ENCODE measurements around the gene ACADSB. TPM values are rescaled to one million over a fixed set of nuclear protein-coding genes. Genes with fewer than 3 reads are reported as not detected.

ACADSB gene
- polyA plus RNA-seq, 3 donors, result 18.7 to 27.6 (median 24.4) TPM

- DNase-seq (ENCODE audit: extremely low read depth in 1 of 11, low read depth in 9 of 11, low spot score in 4 of 11), result no peak
Observed at GRCh38 chr10:122997864-122998263, 10.9 kb upstream of the ACADSB start.

DNA sequence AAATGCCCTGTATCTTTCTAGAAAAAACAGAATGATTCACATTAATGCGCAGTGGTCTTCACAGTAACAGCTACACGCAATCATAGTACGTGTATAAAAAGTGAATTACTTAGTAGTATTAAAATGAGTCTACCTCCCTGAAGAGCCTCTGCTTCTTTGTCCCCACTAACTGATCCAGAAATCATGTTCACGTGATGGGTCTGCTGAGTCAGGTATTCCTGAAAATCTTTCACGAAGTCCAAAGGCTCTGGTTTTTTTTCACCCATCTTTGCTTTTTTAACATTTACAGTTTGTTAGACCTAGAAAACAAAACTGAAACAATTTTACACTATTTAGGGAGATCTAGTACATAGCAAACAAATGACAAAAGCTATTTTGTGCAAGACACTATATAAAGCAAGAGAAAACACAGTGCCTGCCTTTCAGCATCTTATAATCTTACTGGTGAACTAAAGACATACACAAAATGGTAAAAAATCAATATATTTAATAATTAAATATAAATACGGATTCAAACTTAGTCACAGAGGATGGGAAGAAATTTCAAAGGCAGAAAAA lies 10.4 kb upstream of the ACADSB start:
- DNase-seq (ENCODE audit: extremely low read depth in 1 of 11, low read depth in 9 of 11, low spot score in 4 of 11), result no peak

DNA sequence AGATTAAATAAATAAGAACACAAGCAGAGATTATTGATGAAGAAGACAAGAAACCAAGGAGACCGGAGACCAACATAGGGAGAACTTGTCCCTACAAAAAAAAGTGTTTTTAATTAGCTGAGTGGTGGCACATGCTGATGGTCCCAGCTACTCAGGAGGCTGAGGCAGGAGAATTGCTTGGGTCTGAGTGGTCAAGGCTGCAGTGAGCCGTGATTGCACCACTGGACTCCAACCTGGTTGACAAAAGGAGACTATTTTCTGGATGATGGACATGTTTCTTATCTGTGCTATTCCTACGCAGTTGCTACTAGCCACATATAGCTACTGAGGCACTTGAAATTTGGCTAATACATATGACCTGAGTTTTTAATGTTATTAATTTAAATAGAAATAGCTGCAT lies 9.9 kb upstream of the ACADSB start:
- DNase-seq (ENCODE audit: extremely low read depth in 1 of 11, low read depth in 9 of 11, low spot score in 4 of 11), result no peak

DNA sequence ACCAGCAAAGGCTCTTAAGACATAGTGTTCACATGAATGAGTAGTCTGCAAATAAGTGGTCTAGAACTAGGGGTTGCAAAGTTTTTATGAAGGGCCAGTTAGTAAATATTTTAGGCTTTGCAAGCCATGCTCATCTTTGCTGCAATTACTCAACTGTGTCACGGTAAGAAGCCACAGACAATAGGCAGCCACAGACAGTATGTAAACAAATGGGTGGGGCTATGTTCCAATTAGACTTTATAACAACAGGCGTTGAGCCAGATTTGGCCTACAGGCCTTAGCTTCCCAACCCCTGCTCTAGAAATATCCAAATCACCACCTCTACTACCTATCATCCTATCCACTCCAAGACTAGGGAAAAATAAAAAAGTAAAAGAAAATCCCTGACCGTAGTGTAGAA lies 9.5 kb upstream of the ACADSB start:
- DNase-seq (ENCODE audit: extremely low read depth in 1 of 11, low read depth in 9 of 11, low spot score in 4 of 11), result no peak

GRCh38 chr10:123000155-123000554 lies 8.7 kb upstream of the ACADSB start:
- no peak for DNase-seq (ENCODE audit: extremely low read depth in 1 of 11, low read depth in 9 of 11, low spot score in 4 of 11)

- DNase-seq (ENCODE audit: extremely low read depth in 1 of 11, low read depth in 9 of 11, low spot score in 4 of 11), result no peak
Observed at GRCh38 chr10:123001370-123001769, 7.4 kb upstream of the ACADSB start.

DNA sequence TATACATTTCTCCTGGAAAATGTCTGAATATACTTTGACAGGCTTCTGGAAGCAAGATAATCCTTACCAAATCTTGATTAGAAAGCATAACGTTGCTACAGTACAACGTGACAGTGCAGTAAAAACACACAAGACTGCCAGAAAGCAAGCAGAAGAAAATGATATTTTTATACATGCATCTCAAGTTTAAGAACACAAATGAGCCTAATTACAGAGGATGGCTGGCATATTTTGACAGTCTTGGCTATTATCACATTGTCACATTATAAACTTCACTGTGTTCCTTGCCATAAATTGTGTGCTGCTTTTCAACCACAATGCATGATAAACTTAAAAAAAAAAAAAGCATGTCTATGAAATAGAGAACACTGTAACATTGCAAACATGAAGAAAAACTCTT lies 4.5 kb upstream of the ACADSB start:
- DNase-seq (ENCODE audit: extremely low read depth in 1 of 11, low read depth in 9 of 11, low spot score in 4 of 11), result no peak

DNA sequence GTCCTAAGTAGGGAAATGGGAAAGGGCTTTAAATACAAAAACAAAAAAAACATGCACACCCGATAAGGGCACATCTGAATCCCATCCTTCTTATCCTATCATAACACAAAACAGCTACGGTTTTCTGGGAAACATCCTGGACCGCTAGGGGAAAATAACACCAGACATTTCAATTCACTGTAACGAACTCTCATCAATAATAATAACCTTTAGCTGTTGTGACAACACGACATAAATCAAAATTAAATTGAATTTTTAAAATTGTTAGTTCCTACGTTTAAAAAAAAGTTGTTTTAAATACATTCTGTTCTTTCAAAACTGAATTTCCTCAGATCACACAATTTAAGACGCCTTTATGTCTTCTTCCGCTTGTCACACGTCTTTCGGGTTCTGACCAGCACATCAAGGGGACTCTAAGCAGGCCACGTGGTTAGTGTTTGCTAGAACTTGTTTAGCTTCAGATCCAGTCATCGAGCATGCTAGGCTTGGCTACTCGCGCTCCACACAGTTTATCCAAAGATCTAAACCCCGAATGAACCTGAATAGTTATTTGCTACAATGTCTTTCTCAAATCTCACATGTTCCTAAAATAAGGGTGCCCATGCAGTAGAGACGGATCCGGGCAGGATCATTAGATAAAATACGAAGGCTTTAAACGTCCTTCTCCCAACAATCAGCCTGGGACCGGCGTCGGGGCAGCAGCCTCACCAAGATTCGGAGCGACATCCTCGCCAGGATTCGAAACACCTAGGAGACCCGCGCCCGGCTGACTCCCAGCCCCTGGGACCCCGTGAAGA lies 1.1 kb upstream of the ACADSB start:
- peak in 3 of 11 donors; percentile 15 to 31 (median 31) for DNase-seq (ENCODE audit: extremely low read depth in 1 of 11, low read depth in 9 of 11, low spot score in 4 of 11)

DNA sequence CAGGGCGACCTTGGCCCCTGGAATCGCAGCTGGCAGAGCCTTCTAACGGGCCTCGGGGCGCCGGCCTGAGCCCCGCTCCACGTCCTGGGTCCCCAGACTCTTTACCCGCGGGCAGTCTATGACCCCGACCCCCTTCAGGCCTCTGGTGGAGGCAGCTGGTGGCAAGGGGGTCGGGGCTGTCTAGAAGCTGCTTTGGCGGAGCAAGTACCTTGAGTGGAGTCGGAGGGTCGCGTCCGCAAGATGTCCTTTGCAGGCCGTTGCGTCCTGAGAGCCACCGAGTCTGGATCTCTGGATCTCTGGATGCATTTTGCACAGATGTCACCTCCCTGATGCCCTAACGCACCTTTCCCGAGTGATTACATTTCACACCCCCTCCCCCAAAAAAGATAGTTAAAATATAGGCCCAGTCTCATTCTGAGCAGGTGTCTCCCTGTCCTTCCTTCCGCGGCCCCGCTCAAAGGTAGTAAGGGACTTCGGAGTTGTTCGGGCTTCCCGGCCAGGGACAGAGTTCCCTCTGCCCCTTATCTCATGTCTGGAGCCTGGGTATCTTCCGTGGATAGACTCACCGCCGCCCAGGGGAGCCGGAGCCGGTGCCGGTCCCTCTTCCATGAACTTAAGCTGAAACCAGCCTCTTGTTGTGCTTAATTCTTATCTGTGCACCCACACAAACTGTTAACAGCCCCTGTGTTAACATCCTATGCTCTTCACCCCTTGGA lies 457 bp downstream of the ACADSB start:
- DNase-seq (ENCODE audit: extremely low read depth in 1 of 11, low read depth in 9 of 11, low spot score in 4 of 11), result peak in 2 of 11 donors; percentile 7

DNA sequence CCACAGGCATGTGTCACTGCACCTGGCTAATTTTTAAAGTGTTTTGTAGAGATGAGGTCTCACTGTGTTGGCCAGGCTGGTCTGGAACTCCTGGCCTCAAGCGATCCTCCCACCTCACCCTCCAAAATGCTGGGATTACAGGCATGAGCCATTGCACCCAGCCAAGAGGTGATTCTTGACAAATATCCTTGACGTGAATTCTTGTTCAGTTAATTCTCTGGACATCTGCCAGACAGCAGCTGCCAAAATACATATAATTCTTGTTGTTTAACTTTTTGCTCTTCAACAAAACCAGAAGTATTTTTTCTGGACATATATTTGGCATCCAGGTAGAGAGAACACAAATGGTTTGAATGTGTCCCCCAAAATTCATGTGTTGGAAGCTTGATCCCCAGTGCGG lies 3.2 kb downstream of the ACADSB start:
- no peak for DNase-seq (ENCODE audit: extremely low read depth in 1 of 11, low read depth in 9 of 11, low spot score in 4 of 11)

- DNase-seq (ENCODE audit: extremely low read depth in 1 of 11, low read depth in 9 of 11, low spot score in 4 of 11), result no peak
Observed at GRCh38 chr10:123013456-123014419, 4.9 kb downstream of the ACADSB start.

- DNase-seq (ENCODE audit: extremely low read depth in 1 of 11, low read depth in 9 of 11, low spot score in 4 of 11), result no peak
Observed at GRCh38 chr10:123014772-123015171, 6.0 kb downstream of the ACADSB start.

GRCh38 chr10:123016228-123016627 lies 7.4 kb downstream of the ACADSB start:
- no peak for DNase-seq (ENCODE audit: extremely low read depth in 1 of 11, low read depth in 9 of 11, low spot score in 4 of 11)

GRCh38 chr10:123017421-123018165 lies 8.8 kb downstream of the ACADSB start:
- DNase-seq (ENCODE audit: extremely low read depth in 1 of 11, low read depth in 9 of 11, low spot score in 4 of 11), result no peak

DNA sequence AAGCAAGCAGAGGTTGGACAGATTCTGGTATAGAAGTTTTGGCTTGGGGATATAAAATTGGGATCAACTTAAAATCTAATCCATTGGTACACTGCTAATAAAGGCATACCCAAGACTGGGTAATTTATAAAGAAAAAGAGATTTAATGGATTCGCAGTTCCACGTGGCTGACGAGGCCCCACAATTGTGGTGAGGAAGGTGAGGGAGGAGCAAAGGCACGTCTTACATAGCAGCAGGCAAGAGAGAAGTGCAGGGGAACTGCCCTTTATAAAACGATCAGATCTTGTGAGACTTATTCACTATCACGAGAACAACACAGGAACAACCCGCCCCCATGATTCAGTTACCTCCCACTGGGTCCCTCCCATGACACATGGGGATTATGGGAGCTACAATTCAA lies 9.7 kb downstream of the ACADSB start:
- no peak for DNase-seq (ENCODE audit: extremely low read depth in 1 of 11, low read depth in 9 of 11, low spot score in 4 of 11)

GRCh38 chr10:123019264-123019663 lies 10.5 kb downstream of the ACADSB start:
- DNase-seq (ENCODE audit: extremely low read depth in 1 of 11, low read depth in 9 of 11, low spot score in 4 of 11), result no peak

- DNase-seq (ENCODE audit: extremely low read depth in 1 of 11, low read depth in 9 of 11, low spot score in 4 of 11), result no peak
Observed at GRCh38 chr10:123019941-123020703, 11.3 kb downstream of the ACADSB start.

GRCh38 chr10:123021517-123021916 lies 12.7 kb downstream of the ACADSB start:
- DNase-seq (ENCODE audit: extremely low read depth in 1 of 11, low read depth in 9 of 11, low spot score in 4 of 11), result no peak
